ENCODE measurements around the gene VRK2. TPM values are rescaled to one million over a fixed set of nuclear protein-coding genes. Genes with fewer than 3 reads are reported as not detected.
"Not testable (repeated sequence)": the region's sequence is repeated elsewhere in the genome, so short reads cannot be mapped to it uniquely, and the experiment has no call there.

VRK2 gene
- total and polyA plus RNA-seq, 7 donors: 6.2 to 30.2 (median 17.7) TPM

GRCh38 chr2:58137856-58138255 is 91.2 kb downstream of the VRK2 start:
- DNase-seq (no peak), ATAC-seq (no peak)
- Histone ChIP-seq H3K4me3 (no peak overlapping the region), H3K27ac (no peak overlapping the region), H3K4me1 (no peaks in the 10 kb centered on the region), H3K27me3 (ENCODE audit: insufficient read depth in 3 of 3, low read length in 2 of 3) (no peaks in the 10 kb centered on the region), H3K9me3 (no peaks in the 10 kb centered on the region), H3K36me3 (ENCODE audit: insufficient read depth in 1 of 2, low read depth in 1 of 2) (peaks cover 0 to 10% of the 10 kb centered on the region in 2 donors)
- TF ChIP-seq CTCF (IDR thresholded peaks at IDR 0.05): no peak
- 84 to 93% (median 86%) methylated on average over 1 of the region's 1 CpG for WGBS, 3 donors
- intact Hi-C loops (cut with DNase I): loop anchor here in 1 of 2 donors (10.0 kb wide), 1 partner anchor 83 kb away; no protein-coding TSS in a partner anchor

- intact Hi-C loops (cut with DNase I): loop anchor here in 1 of 2 donors (10.0 kb wide), 1 partner anchor 84 kb away; no protein-coding TSS in a partner anchor
- Histone ChIP-seq H3K4me1 (no peaks in the 10 kb centered on the region), H3K4me3 (no peak overlapping the region), H3K36me3 (ENCODE audit: insufficient read depth in 1 of 2, low read depth in 1 of 2) (peaks cover 0 to 11% of the 10 kb centered on the region in 2 donors), H3K27me3 (ENCODE audit: insufficient read depth in 3 of 3, low read length in 2 of 3) (no peaks in the 10 kb centered on the region), H3K27ac (no peak overlapping the region), H3K9me3 (no peaks in the 10 kb centered on the region)
- DNase-seq: no peak
- 84 to 90% (median 88%) methylated on average over 3 of the region's 3 CpGs for WGBS, 3 donors
- no peak for TF ChIP-seq CTCF (IDR thresholded peaks at IDR 0.05)
- no peak for ATAC-seq
Measured at GRCh38 chr2:58138396-58139030, 91.9 kb downstream of the VRK2 start.

GRCh38 chr2:58140508-58141072 is 94.0 kb downstream of the VRK2 start:
- WGBS, 3 donors: 72 to 84% (median 79%) methylated on average over 3 of the region's 3 CpGs
- H3K4me3 ChIP-seq: no peak overlapping the region
- H3K36me3 ChIP-seq (ENCODE audit: insufficient read depth in 1 of 2, low read depth in 1 of 2): peaks cover 0 to 15% of the 10 kb centered on the region in 2 donors
- H3K4me1 ChIP-seq: no peaks in the 10 kb centered on the region
- no peaks in the 10 kb centered on the region for H3K27me3 ChIP-seq (ENCODE audit: insufficient read depth in 3 of 3, low read length in 2 of 3)
- DNase-seq: no peak
- H3K27ac ChIP-seq: no peak overlapping the region
- no peak for TF ChIP-seq CTCF (IDR thresholded peaks at IDR 0.05)
- intact Hi-C loops (cut with DNase I): no loop called here
- H3K9me3 ChIP-seq: no peaks in the 10 kb centered on the region
- ATAC-seq: no peak

- H3K9me3 ChIP-seq; intact Hi-C loops (cut with DNase I); DNase-seq; ATAC-seq; H3K4me1 ChIP-seq; H3K27me3 ChIP-seq (ENCODE audit: insufficient read depth in 3 of 3, low read length in 2 of 3); H3K27ac ChIP-seq; H3K4me3 ChIP-seq: not testable (repeated sequence)
- peaks cover 0 to 16% of the 10 kb centered on the region in 2 donors for H3K36me3 ChIP-seq (ENCODE audit: insufficient read depth in 1 of 2, low read depth in 1 of 2)
- WGBS, 3 donors: 96 to 99% (median 98%) methylated on average over 6 of the region's 6 CpGs
Measured at GRCh38 chr2:58145769-58146168, 99.2 kb downstream of the VRK2 start.

GRCh38 chr2:58146707-58147106 is 100.1 kb downstream of the VRK2 start:
- no peak for DNase-seq
- 92 to 98% (median 94%) methylated on average over 1 of the region's 1 CpG for WGBS, 3 donors
- no peaks in the 10 kb centered on the region for H3K4me1 ChIP-seq
- intact Hi-C loops (cut with DNase I): no loop called here
- no peak overlapping the region for H3K4me3 ChIP-seq
- H3K9me3 ChIP-seq: no peaks in the 10 kb centered on the region
- no peaks in the 10 kb centered on the region for H3K27me3 ChIP-seq (ENCODE audit: insufficient read depth in 3 of 3, low read length in 2 of 3)
- H3K27ac ChIP-seq: no peak overlapping the region
- peaks cover 0 to 16% of the 10 kb centered on the region in 2 donors for H3K36me3 ChIP-seq (ENCODE audit: insufficient read depth in 1 of 2, low read depth in 1 of 2)
- ATAC-seq: no peak
- TF ChIP-seq CTCF (IDR thresholded peaks at IDR 0.05): no peak

All from psoas muscle (tissue), 8 donors.